Measurements from ENCODE around the gene TAB2. TPM values are rescaled to one million over a fixed set of nuclear protein-coding genes. Genes with fewer than 3 reads are reported as not detected.

TAB2 gene
- total and polyA plus RNA-seq, 2 of the 8 experiments (the other 6 are each of a cell fraction or from before 2014, with no cell fraction given): 40.4 to 63.0 TPM

DNA sequence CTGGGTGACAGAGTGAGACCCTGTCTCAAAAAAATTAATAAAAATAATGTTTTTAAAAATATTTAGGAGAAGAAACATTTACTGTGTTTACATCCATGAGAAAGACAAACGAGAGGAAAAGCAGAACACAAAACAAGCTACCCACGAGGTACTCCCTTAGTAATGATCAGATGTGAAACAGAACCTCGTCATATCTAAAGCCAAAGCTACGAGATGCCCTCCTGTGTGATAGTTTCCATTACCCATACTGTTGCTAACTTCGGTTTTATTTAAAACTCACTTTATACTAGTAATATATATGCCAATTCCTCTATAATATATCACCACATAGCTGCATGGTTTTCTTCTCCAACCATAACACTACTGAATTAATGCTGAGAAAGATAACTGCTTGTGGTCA lies 103.6 kb downstream of the TAB2 start:
- no peaks in the 10 kb centered on the region for H3K27me3 ChIP-seq (replicated peaks in 1 of 4; ENCODE audit: control insufficient read depth in 3 of 4, extremely low read depth in 1 of 4, insufficient read depth in 3 of 4, low read length in 3 of 4)
- CTCF ChIA-PET (ENCODE audit: partially characterized antibody): interaction anchor here (0.5 to 2.2 kb wide), 7 partner anchors 8 to 513 kb away, joined by 3 to 16 read pairs (median 3); no protein-coding TSS in a partner anchor
- WGBS, 2 experiments (ENCODE audit: extremely low coverage in 1 of 2, insufficient coverage in 1 of 2, insufficient read length in 1 of 2, insufficient replicate concordance in 2 of 2, low coverage in 1 of 2, low lambda C conversion rate in 2 of 2, missing lambda C conversion rate in 1 of 2): 91% methylated on average over 5 of the region's 5 CpGs; no CpG with 5 or more reads in 1 of the 2 experiments

More for the DNA sequence above, 103.6 kb downstream of the TAB2 start:
- FAIRE-seq (no peak), DNase-seq (ENCODE audit: low read depth in 1 of 2, low spot score in 2 of 2) (no peak)
- no peak overlapping the region for H3K4me3 ChIP-seq (ENCODE audit: extremely low read depth in 1 of 4, insufficient read depth in 2 of 4, low read depth in 3 of 4, low read length in 4 of 4)
- H4K8ac ChIP-seq (ENCODE audit: extremely low read depth, insufficient read depth, low read length): no peak overlapping the region
- H3K4ac ChIP-seq (replicated peaks; ENCODE audit: insufficient read length, low read depth, low read length): no peak overlapping the region
- no peak overlapping the region for H3K14ac ChIP-seq (ENCODE audit: insufficient read length)
- no peaks in the 10 kb centered on the region for H3K36me3 ChIP-seq (ENCODE audit: control insufficient read depth in 2 of 4, insufficient read depth in 4 of 4, low read length in 3 of 4)
- no peak overlapping the region for H3K9ac ChIP-seq (replicated peaks in 1 of 4; ENCODE audit: extremely low read depth in 1 of 4, low read depth in 3 of 4, low read length in 3 of 4)
- H3K27ac ChIP-seq (ENCODE audit: low read depth, low read length): no peak overlapping the region
- no peak overlapping the region for H2AK5ac ChIP-seq (ENCODE audit: low read depth, low read length)
- H3K18ac ChIP-seq (ENCODE audit: extremely low read depth, low read length): no peak overlapping the region
- no peak overlapping the region for H2BK120ac ChIP-seq (replicated peaks; ENCODE audit: low read depth, low read length)
- no peak overlapping the region for H2BK5ac ChIP-seq (ENCODE audit: low read depth, low read length)
- H2AFZ ChIP-seq (ENCODE audit: low read length): no peak overlapping the region
- H2BK12ac ChIP-seq (ENCODE audit: low read depth, low read length): no peak overlapping the region
- H3K9me3 ChIP-seq (ENCODE audit: insufficient read depth in 2 of 2, low read depth in 1 of 2, low read length in 1 of 2): no peaks in the 10 kb centered on the region
- H3K56ac ChIP-seq (replicated peaks; ENCODE audit: insufficient read length, low read depth, low read length): no peak overlapping the region
- TF ChIP-seq GABPA (IDR thresholded peaks at IDR 0.05; ENCODE audit: borderline replicate concordance, insufficient read depth, low read length): no peak
- TF ChIP-seq PHF8 (conservative IDR thresholded peaks at IDR 0.05; ENCODE audit: low read depth, low read length): no peak
- no peak for TF ChIP-seq CBX5 (IDR thresholded peaks at IDR 0.05; ENCODE audit: low read depth, low read length)
- TF ChIP-seq BRCA1 (IDR thresholded peaks at IDR 0.05; ENCODE audit: low read depth, low read length): no peak
- TF ChIP-seq POLR2A (IDR thresholded peaks at IDR 0.05; ENCODE audit: control extremely low read depth in 1 of 2, low read depth in 2 of 2, low read length in 2 of 2): no peak
- no peak for TF ChIP-seq RAD21 (IDR thresholded peaks at IDR 0.05 in 1 of 2, conservative IDR thresholded peaks at IDR 0.05 in 1 of 2; ENCODE audit: low read depth in 2 of 2, low read length in 2 of 2)
- no peak for TF ChIP-seq TCF12 (IDR thresholded peaks at IDR 0.05; ENCODE audit: low read depth, low read length)
- TF ChIP-seq KDM5A (IDR thresholded peaks at IDR 0.05; ENCODE audit: low read length): no peak
- no peak for TF ChIP-seq MAFK (IDR thresholded peaks at IDR 0.05; ENCODE audit: low read depth, low read length)
- TF ChIP-seq, protein P1, sequence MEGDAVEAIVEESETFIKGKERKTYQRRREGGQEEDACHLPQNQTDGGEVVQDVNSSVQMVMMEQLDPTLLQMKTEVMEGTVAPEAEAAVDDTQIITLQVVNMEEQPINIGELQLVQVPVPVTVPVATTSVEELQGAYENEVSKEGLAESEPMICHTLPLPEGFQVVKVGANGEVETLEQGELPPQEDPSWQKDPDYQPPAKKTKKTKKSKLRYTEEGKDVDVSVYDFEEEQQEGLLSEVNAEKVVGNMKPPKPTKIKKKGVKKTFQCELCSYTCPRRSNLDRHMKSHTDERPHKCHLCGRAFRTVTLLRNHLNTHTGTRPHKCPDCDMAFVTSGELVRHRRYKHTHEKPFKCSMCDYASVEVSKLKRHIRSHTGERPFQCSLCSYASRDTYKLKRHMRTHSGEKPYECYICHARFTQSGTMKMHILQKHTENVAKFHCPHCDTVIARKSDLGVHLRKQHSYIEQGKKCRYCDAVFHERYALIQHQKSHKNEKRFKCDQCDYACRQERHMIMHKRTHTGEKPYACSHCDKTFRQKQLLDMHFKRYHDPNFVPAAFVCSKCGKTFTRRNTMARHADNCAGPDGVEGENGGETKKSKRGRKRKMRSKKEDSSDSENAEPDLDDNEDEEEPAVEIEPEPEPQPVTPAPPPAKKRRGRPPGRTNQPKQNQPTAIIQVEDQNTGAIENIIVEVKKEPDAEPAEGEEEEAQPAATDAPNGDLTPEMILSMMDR (IDR thresholded peaks at IDR 0.05; ENCODE audit: control extremely low read depth in 1 of 3, insufficient read depth in 1 of 3, low read depth in 1 of 3, low read length in 3 of 3): no peak
- no peak for TF ChIP-seq GTF2F1 (IDR thresholded peaks at IDR 0.05; ENCODE audit: borderline replicate concordance, low read depth, low read length)
- TF ChIP-seq TBP (IDR thresholded peaks at IDR 0.05; ENCODE audit: low read depth, low read length): no peak
- H3K79me1 ChIP-seq (ENCODE audit: low read depth, low read length): no peaks in the 10 kb centered on the region
- no peak overlapping the region for H4K91ac ChIP-seq (replicated peaks; ENCODE audit: insufficient read length, low read length)
- H2BK20ac ChIP-seq (ENCODE audit: low read length): no peak overlapping the region
- peaks cover 3 to 6% (median 5%) of the 10 kb centered on the region in 4 experiments; a peak in 6 of 7 replicates for H3K4me1 ChIP-seq (replicated peaks in 1 of 4; ENCODE audit: control insufficient read depth in 3 of 4, insufficient read depth in 4 of 4, low read length in 3 of 4)
- H3K79me2 ChIP-seq (ENCODE audit: control insufficient read depth in 1 of 2, insufficient read depth in 2 of 2, low read length in 2 of 2): no peaks in the 10 kb centered on the region
- H4K5ac ChIP-seq (ENCODE audit: insufficient read length, low read depth, low read length): no peak overlapping the region
- H3K23ac ChIP-seq (ENCODE audit: insufficient read length): no peak overlapping the region
- POLR2A ChIA-PET (ENCODE audit: partially characterized antibody): no interaction called here
- no peaks in the 10 kb centered on the region for H4K20me1 ChIP-seq (replicated peaks in 1 of 2; ENCODE audit: control insufficient read depth in 1 of 2, insufficient read depth in 2 of 2, low read length in 2 of 2)
- no peak overlapping the region for H2BK15ac ChIP-seq (ENCODE audit: low read length)
- H3K23me2 ChIP-seq (ENCODE audit: low read depth, low read length): no peaks in the 10 kb centered on the region
- no peak overlapping the region for H3K4me2 ChIP-seq (ENCODE audit: insufficient read depth in 1 of 2, low read depth in 2 of 2, low read length in 2 of 2)
